ENCODE measurements around the gene ZNF777.
"Not testable (repeated sequence)": the region's sequence is repeated elsewhere in the genome, so short reads cannot be mapped to it uniquely, and the experiment has no call there.

The ZNF777 gene

GRCh38 chr7:149450821-149451220 lies 10.0 kb downstream of the ZNF777 start:
- TF ChIP-seq GATA1 (IDR thresholded peaks at IDR 0.05; ENCODE audit: low read depth, low read length) (no peak), POLR2A (IDR thresholded peaks at IDR 0.05; ENCODE audit: low read length) (no peak)
- DNase-seq: no peak

GRCh38 chr7:149449897-149450296 lies 11.0 kb downstream of the ZNF777 start:
- DNase-seq: no peak
- TF ChIP-seq POLR2A (IDR thresholded peaks at IDR 0.05; ENCODE audit: low read length): no peak
- no peak for TF ChIP-seq GATA1 (IDR thresholded peaks at IDR 0.05; ENCODE audit: low read depth, low read length)

- TF ChIP-seq POLR2A (IDR thresholded peaks at IDR 0.05; ENCODE audit: low read length) (no peak), GATA1 (IDR thresholded peaks at IDR 0.05; ENCODE audit: low read depth, low read length) (no peak)
- DNase-seq: no peak
These were observed 11.9 kb downstream of the ZNF777 start for GRCh38 chr7:149448961-149449360.

GRCh38 chr7:149446026-149446425 lies 14.8 kb downstream of the ZNF777 start:
- DNase-seq: not testable (repeated sequence)

GRCh38 chr7:149444287-149444686 lies 16.6 kb downstream of the ZNF777 start:
- DNase-seq: no peak
- TF ChIP-seq POLR2A (IDR thresholded peaks at IDR 0.05; ENCODE audit: low read length) (no peak), GATA1 (IDR thresholded peaks at IDR 0.05; ENCODE audit: low read depth, low read length) (no peak)

GRCh38 chr7:149443523-149443922 lies 17.3 kb downstream of the ZNF777 start:
- no peak for TF ChIP-seq POLR2A (IDR thresholded peaks at IDR 0.05; ENCODE audit: low read length)
- no peak for TF ChIP-seq GATA1 (IDR thresholded peaks at IDR 0.05; ENCODE audit: low read depth, low read length)
- no peak for DNase-seq

- DNase-seq: no peak
- no peak for TF ChIP-seq POLR2A (IDR thresholded peaks at IDR 0.05; ENCODE audit: low read length)
- TF ChIP-seq GATA1 (IDR thresholded peaks at IDR 0.05; ENCODE audit: low read depth, low read length): no peak
These were observed 17.9 kb downstream of the ZNF777 start for GRCh38 chr7:149442924-149443323.

- no peak for DNase-seq
- TF ChIP-seq GATA1 (IDR thresholded peaks at IDR 0.05; ENCODE audit: low read depth, low read length): no peak
- no peak for TF ChIP-seq POLR2A (IDR thresholded peaks at IDR 0.05; ENCODE audit: low read length)
These were observed 20.6 kb downstream of the ZNF777 start for GRCh38 chr7:149440222-149440621.

- DNase-seq: no peak
- TF ChIP-seq POLR2A (IDR thresholded peaks at IDR 0.05; ENCODE audit: low read length): no peak
- no peak for TF ChIP-seq GATA1 (IDR thresholded peaks at IDR 0.05; ENCODE audit: low read depth, low read length)
These were observed 24.5 kb downstream of the ZNF777 start for GRCh38 chr7:149436358-149436757.

- no peak for TF ChIP-seq POLR2A (IDR thresholded peaks at IDR 0.05; ENCODE audit: low read length)
- TF ChIP-seq GATA1 (IDR thresholded peaks at IDR 0.05; ENCODE audit: low read depth, low read length): no peak
- no peak for DNase-seq
These were observed 27.7 kb downstream of the ZNF777 start for GRCh38 chr7:149433124-149433523.

GRCh38 chr7:149432121-149432691 lies 28.7 kb downstream of the ZNF777 start:
- DNase-seq: no peak
- TF ChIP-seq POLR2A (IDR thresholded peaks at IDR 0.05; ENCODE audit: low read length) (no peak), GATA1 (IDR thresholded peaks at IDR 0.05; ENCODE audit: low read depth, low read length) (no peak)

GRCh38 chr7:149431486-149432120 lies 29.3 kb downstream of the ZNF777 start:
- TF ChIP-seq GATA1 (IDR thresholded peaks at IDR 0.05; ENCODE audit: low read depth, low read length) (no peak), POLR2A (IDR thresholded peaks at IDR 0.05; ENCODE audit: low read length) (no peak)
- no peak for DNase-seq

- no peak for DNase-seq
- TF ChIP-seq GATA1 (IDR thresholded peaks at IDR 0.05; ENCODE audit: low read depth, low read length) (no peak), POLR2A (IDR thresholded peaks at IDR 0.05; ENCODE audit: low read length) (no peak)
These were observed 30.7 kb downstream of the ZNF777 start for GRCh38 chr7:149430192-149430591.

GRCh38 chr7:149427893-149428292 lies 33.0 kb downstream of the ZNF777 start:
- no peak for DNase-seq
- TF ChIP-seq POLR2A (IDR thresholded peaks at IDR 0.05; ENCODE audit: low read length) (no peak), GATA1 (IDR thresholded peaks at IDR 0.05; ENCODE audit: low read depth, low read length) (no peak)

GRCh38 chr7:149427096-149427680 lies 33.7 kb downstream of the ZNF777 start:
- TF ChIP-seq GATA1 (IDR thresholded peaks at IDR 0.05; ENCODE audit: low read depth, low read length): no peak
- no peak for TF ChIP-seq POLR2A (IDR thresholded peaks at IDR 0.05; ENCODE audit: low read length)
- DNase-seq: no peak

All from erythroblast (primary cell).